H9 (cell line): ENCODE measurements around the gene MBD5. TPM values are rescaled to one million over a fixed set of nuclear protein-coding genes. Genes with fewer than 3 reads are reported as not detected.

Experiments used
- DNase-seq: peaks from one replicate; pipeline ENCODE4 v3.0.0-alpha.2; 2017
- H2AFZ ChIP-seq: one replicate; pipeline ENCODE4 v1.6.1; 2013; ENCODE audit warnings: mild to moderate bottlenecking, low read length, control low read depth, moderate library complexity
- H2AK5ac ChIP-seq: 2 replicates; pipeline ENCODE4 v1.6.1; 2013; ENCODE audit warnings: low read length, control low read depth, mixed read lengths; ENCODE audit not compliant: insufficient read length
- H2BK120ac ChIP-seq: one replicate; pipeline ENCODE4 v1.6.1; 2013; ENCODE audit warnings: low read depth, mild to moderate bottlenecking, low read length, control low read depth, inconsistent platforms; ENCODE audit not compliant: poor library complexity, severe bottlenecking
- H2BK12ac ChIP-seq: 2 replicates; pipeline ENCODE4 v1.6.1; 2013; ENCODE audit warnings: low read length, control low read depth, mixed read lengths, low read depth; ENCODE audit not compliant: insufficient read length
- H2BK15ac ChIP-seq: 2 replicates; pipeline ENCODE4 v1.6.1; 2013; ENCODE audit warnings: low read depth, low read length, control low read depth
- H2BK20ac ChIP-seq: one replicate; pipeline ENCODE4 v1.6.1; 2013; ENCODE audit warnings: low read depth, mild to moderate bottlenecking, low read length, control low read depth, inconsistent platforms; ENCODE audit not compliant: poor library complexity, severe bottlenecking
- H2BK5ac ChIP-seq: 2 replicates; pipeline ENCODE4 v1.6.1; 2013; ENCODE audit warnings: low read length, control low read depth, mixed read lengths; ENCODE audit not compliant: insufficient read length
- H3K14ac ChIP-seq: 2 replicates; pipeline ENCODE4 v1.6.1; 2013; ENCODE audit warnings: low read length, control low read depth; ENCODE audit not compliant: insufficient read depth
- H3K18ac ChIP-seq: 2 replicates; pipeline ENCODE4 v1.6.1; 2013; ENCODE audit warnings: low read depth, mild to moderate bottlenecking, mixed read lengths, low read length, control low read depth; ENCODE audit not compliant: insufficient read length
- H3K23ac ChIP-seq: 2 replicates; pipeline ENCODE4 v1.6.1; 2013; ENCODE audit warnings: low read length, control low read depth, mixed read lengths, low read depth; ENCODE audit not compliant: insufficient read length
- H3K23me2 ChIP-seq: 2 replicates; pipeline ENCODE4 v1.6.1; 2013; ENCODE audit warnings: low read depth, mild to moderate bottlenecking, mixed read lengths, low read length, control low read depth; ENCODE audit not compliant: insufficient read length, poor library complexity, severe bottlenecking
- H3K27ac ChIP-seq: 2 replicates; pipeline ENCODE4 v1.5.1; 2013; ENCODE audit warnings: low read length, control low read depth, mixed read lengths, low read depth; ENCODE audit not compliant: insufficient read length
- H3K27me3 ChIP-seq: 2 replicates; pipeline ENCODE4 v1.6.1; 2013; ENCODE audit warnings: low read length, control low read depth, inconsistent platforms; ENCODE audit not compliant: insufficient read depth
- H3K4ac ChIP-seq: 2 replicates; pipeline ENCODE4 v1.6.1; 2013; ENCODE audit warnings: low read depth, mild to moderate bottlenecking, control low read depth, inconsistent platforms, low read length, moderate library complexity
- H3K4me1 ChIP-seq: 2 replicates; pipeline ENCODE4 v1.6.1; 2013; ENCODE audit warnings: low read length, control low read depth, inconsistent platforms; ENCODE audit not compliant: insufficient read depth
- H3K4me2 ChIP-seq: 2 replicates; pipeline ENCODE4 v1.6.1; 2013; ENCODE audit warnings: low read length, control low read depth, mixed read lengths; ENCODE audit not compliant: insufficient read length, insufficient read depth
- H3K56ac ChIP-seq: 2 replicates; pipeline ENCODE4 v1.6.1; 2013; ENCODE audit warnings: low read depth, mild to moderate bottlenecking, mixed read lengths, low read length, control low read depth; ENCODE audit not compliant: insufficient read length
- H3K79me1 ChIP-seq: 2 replicates; pipeline ENCODE4 v1.6.1; 2013; ENCODE audit warnings: low read depth, mild to moderate bottlenecking, moderate library complexity, low read length, control low read depth, inconsistent platforms; ENCODE audit not compliant: insufficient read depth, poor library complexity, severe bottlenecking
- H3K79me2 ChIP-seq: 2 replicates; pipeline ENCODE4 v1.6.1; 2013; ENCODE audit warnings: low read length, control low read depth, inconsistent platforms; ENCODE audit not compliant: insufficient read depth
- H3K9ac ChIP-seq: 2 replicates; pipeline ENCODE4 v1.6.1; 2013; ENCODE audit warnings: low read length, control low read depth, mixed read lengths; ENCODE audit not compliant: insufficient read length; ENCODE audit errors: extremely low read depth
- H3K9me3 ChIP-seq: one replicate; pipeline ENCODE4 v1.6.1; 2013; ENCODE audit warnings: low read depth, low read length, inconsistent platforms; ENCODE audit not compliant: control insufficient read depth
- H3T11ph ChIP-seq: one replicate; pipeline ENCODE4 v1.6.1; 2013; ENCODE audit warnings: mild to moderate bottlenecking, low read length, control low read depth, inconsistent platforms
- H4K20me1 ChIP-seq: one replicate; pipeline ENCODE4 v1.6.1; 2013; ENCODE audit not compliant: control insufficient read depth, insufficient read length, insufficient read depth
- H4K5ac ChIP-seq: 2 replicates; pipeline ENCODE4 v1.6.1; 2013; ENCODE audit warnings: low read depth, mild to moderate bottlenecking, mixed read lengths, low read length, control low read depth; ENCODE audit not compliant: insufficient read length
- H4K8ac ChIP-seq: replicated peaks from 2 replicates; pipeline ENCODE4 v1.6.1; 2013; ENCODE audit warnings: low read length, control low read depth, mixed read lengths, low read depth; ENCODE audit not compliant: insufficient read length
- H4K91ac ChIP-seq: 2 replicates; pipeline ENCODE4 v1.6.1; 2013; ENCODE audit warnings: low read depth, mild to moderate bottlenecking, moderate library complexity, mixed read lengths, low read length, control low read depth; ENCODE audit not compliant: insufficient read length
- H3K27ac Mint-ChIP-seq, 3 experiments: 2 replicates in 2 of 3; 3 replicates in 1 of 3; pipeline ENCODE4 v1.8.0; 2020 to 2021; ENCODE audit warnings: mixed read lengths in 3 of 3, mild to moderate bottlenecking in 1 of 3, moderate library complexity in 1 of 3
- H3K27me3 Mint-ChIP-seq: 2 replicates; pipeline ENCODE4 v1.8.0; 2021; ENCODE audit warnings: low read depth, mild to moderate bottlenecking, moderate library complexity, mixed read lengths
- H3K36me3 Mint-ChIP-seq, 3 experiments: 2 replicates in 2 of 3; 3 replicates in 1 of 3; pipeline ENCODE4 v1.8.0; 2020 to 2021; ENCODE audit warnings: low read depth in 3 of 3, mixed read lengths in 3 of 3; ENCODE audit not compliant: insufficient read depth in 1 of 3
- H3K4me1 Mint-ChIP-seq, 2 experiments: 2 replicates each; pipeline ENCODE4 v1.8.0; 2020; ENCODE audit warnings: mixed read lengths in 2 of 2
- H3K4me3 Mint-ChIP-seq, 2 experiments: 2 replicates in 1 of 2; 3 replicates in 1 of 2; pipeline ENCODE4 v1.8.0; 2020 to 2021; ENCODE audit warnings: mild to moderate bottlenecking in 2 of 2, mixed read lengths in 2 of 2, moderate library complexity in 1 of 2
- H3K9me3 Mint-ChIP-seq, 2 experiments: 2 replicates in 1 of 2; 3 replicates in 1 of 2; pipeline ENCODE4 v1.8.0; 2020; ENCODE audit warnings: mild to moderate bottlenecking in 2 of 2, mixed read lengths in 2 of 2, moderate library complexity in 1 of 2
- CTCF ChIP-seq: fragments of 200-600 bp; sonication (generic); conservative IDR thresholded peaks from 3 replicates; pipeline ENCODE4 v1.8.0; 2021; ENCODE audit warnings: antibody characterized with exemption, mild to moderate bottlenecking
- WGBS: extraction: QIAGEN DNeasy Blood & Tissue Kit; methylation state at CpG from one replicate; pipeline ENCODE4 v1.1.7; 2013; ENCODE audit warnings: missing lambda C conversion rate, low lambda C conversion rate, mixed read lengths; ENCODE audit not compliant: insufficient read length; ENCODE audit errors: extremely low coverage; 5-methylcytosine and 5-hydroxymethylcytosine counted together
- total RNA-seq: library from RNA; stranded (reverse); gene quantifications from 2 replicates; pipeline ENCODE4 v1.2.1, GENCODE V29; 2021

Gene MBD5
- total RNA-seq, 1 experiment from 2014 or later = 23.1 TPM

DNA sequence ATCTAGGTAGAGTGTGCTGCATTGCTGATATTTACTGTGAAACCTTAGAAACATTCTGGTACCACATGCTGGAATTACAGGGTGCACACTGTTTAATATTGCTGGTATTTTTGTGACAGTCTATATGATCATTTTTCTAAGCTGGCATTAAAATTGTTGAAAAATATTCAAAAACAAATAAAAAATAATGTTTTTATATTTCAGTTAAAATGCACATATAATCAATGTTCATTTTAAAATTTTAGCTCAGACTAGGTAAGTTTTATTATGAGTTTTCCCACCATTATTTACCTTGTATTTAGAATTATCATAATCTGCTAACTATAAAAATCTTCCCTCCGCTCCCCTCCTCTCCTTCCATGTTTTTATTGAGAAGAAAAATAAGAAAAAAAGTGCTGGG lies 339.8 kb downstream of the MBD5 start:
- no peak overlapping the region for H2AK5ac ChIP-seq
- no peak overlapping the region for H3K27ac Mint-ChIP-seq
- H3K14ac ChIP-seq = no peak overlapping the region
- H3K27me3 ChIP-seq = no peaks in the 10 kb centered on the region
- no peak overlapping the region for H4K5ac ChIP-seq
- H4K91ac ChIP-seq = no peak overlapping the region
- no peak overlapping the region for H3K18ac ChIP-seq
- peaks cover 10 to 16% of the 10 kb centered on the region in 2 experiments for H3K4me1 Mint-ChIP-seq
- H2BK20ac ChIP-seq = no peak overlapping the region
- H3K9me3 Mint-ChIP-seq = peaks cover 12 to 19% of the 10 kb centered on the region in 2 experiments; a peak in 4 of 5 replicates
- no peak overlapping the region for H2BK15ac ChIP-seq
- H4K20me1 ChIP-seq = no peaks in the 10 kb centered on the region
- no peaks in the 10 kb centered on the region for H3K27me3 Mint-ChIP-seq
- no peak overlapping the region for H3K27ac ChIP-seq
- no peak overlapping the region for H3K4me2 ChIP-seq
- H3T11ph ChIP-seq = no peak overlapping the region
- no peaks in the 10 kb centered on the region for H3K4me1 ChIP-seq
- DNase-seq = no peak
- no peak overlapping the region for H2AFZ ChIP-seq
- H2BK120ac ChIP-seq = no peak overlapping the region
- no CpG with 5 or more reads among the region's 1 CpG for WGBS
- no peak overlapping the region for H3K23ac ChIP-seq
- no peak overlapping the region for H2BK12ac ChIP-seq
- H3K4ac ChIP-seq = no peak overlapping the region
- H3K56ac ChIP-seq = no peak overlapping the region
- no peaks in the 10 kb centered on the region for H3K79me1 ChIP-seq
- H3K9ac ChIP-seq = no peak overlapping the region
- no peak overlapping the region for H4K8ac ChIP-seq
- no peaks in the 10 kb centered on the region for H3K79me2 ChIP-seq
- H2BK5ac ChIP-seq = no peak overlapping the region
- H3K23me2 ChIP-seq = no peaks in the 10 kb centered on the region
- H3K36me3 Mint-ChIP-seq = peaks cover 19 to 25% (median 20%) of the 10 kb centered on the region in 3 experiments; a peak in 6 of 7 replicates
- TF ChIP-seq CTCF = no peak
- H3K9me3 ChIP-seq = no peaks in the 10 kb centered on the region
- no peak overlapping the region for H3K4me3 Mint-ChIP-seq
